Astrocyte of the spinal cord (primary cell): ENCODE results near the gene OR1D5.

Experiments used
- DNase-seq: peaks from one replicate; pipeline ENCODE4 v3.0.0; 2011; ENCODE audit warnings: low read depth, low spot score
- H3K4me3 ChIP-seq: 2 replicates; pipeline ENCODE4 v1.5.1; 2011; ENCODE audit warnings: low read depth, mild to moderate bottlenecking, low read length, moderate library complexity
- in situ Hi-C: cut with HindIII; loops from 2 replicates; pipeline ENCODE4 v1.10.0; 2017; ENCODE audit warnings: low sequenced_read_pairs
- TF ChIP-seq, protein P1 (sequence below): IDR thresholded peaks from 2 replicates; pipeline ENCODE4 v1.5.1; 2012; ENCODE audit warnings: low read depth, mild to moderate bottlenecking, low read length, inconsistent platforms

Gene OR1D5

GRCh38 chr17:3030096-3030495 is 33.3 kb downstream of the OR1D5 start:
- TF ChIP-seq, protein P1, sequence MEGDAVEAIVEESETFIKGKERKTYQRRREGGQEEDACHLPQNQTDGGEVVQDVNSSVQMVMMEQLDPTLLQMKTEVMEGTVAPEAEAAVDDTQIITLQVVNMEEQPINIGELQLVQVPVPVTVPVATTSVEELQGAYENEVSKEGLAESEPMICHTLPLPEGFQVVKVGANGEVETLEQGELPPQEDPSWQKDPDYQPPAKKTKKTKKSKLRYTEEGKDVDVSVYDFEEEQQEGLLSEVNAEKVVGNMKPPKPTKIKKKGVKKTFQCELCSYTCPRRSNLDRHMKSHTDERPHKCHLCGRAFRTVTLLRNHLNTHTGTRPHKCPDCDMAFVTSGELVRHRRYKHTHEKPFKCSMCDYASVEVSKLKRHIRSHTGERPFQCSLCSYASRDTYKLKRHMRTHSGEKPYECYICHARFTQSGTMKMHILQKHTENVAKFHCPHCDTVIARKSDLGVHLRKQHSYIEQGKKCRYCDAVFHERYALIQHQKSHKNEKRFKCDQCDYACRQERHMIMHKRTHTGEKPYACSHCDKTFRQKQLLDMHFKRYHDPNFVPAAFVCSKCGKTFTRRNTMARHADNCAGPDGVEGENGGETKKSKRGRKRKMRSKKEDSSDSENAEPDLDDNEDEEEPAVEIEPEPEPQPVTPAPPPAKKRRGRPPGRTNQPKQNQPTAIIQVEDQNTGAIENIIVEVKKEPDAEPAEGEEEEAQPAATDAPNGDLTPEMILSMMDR = no peak
- DNase-seq = peak; percentile 83
- in situ Hi-C loops = no loop called here
- H3K4me3 ChIP-seq = no peak overlapping the region

DNA sequence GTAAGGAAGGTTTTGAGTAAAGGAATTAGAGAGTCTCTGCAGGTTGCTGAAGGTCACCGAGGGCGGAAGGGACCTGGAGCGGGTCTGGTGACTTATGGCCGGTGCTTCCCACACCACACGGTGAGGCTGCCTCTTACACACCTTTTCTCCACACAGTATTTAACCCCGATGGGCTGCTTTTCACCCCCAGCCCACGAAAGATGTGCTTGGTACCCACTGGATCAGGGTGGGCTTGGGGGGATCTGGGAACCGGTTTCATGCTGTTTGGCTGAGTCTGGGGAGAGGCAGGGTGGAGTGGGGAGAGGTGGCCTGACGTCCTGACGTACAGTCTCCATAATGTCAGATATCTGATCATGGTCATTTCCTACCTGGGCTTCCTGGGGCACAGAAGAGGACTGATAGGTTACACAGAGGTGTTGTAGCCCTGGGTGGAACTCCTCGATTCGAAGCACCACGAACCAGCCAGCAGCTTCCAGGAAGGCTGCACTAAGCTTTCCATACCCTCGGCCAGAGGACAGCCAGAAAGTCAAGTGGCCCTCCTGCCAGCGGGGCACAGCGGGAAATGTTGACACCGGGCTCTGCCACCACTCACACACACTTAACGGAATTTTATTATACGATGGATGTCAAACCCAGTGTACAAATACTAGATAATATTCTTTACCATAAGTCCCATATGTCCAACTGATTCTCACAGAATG is 34.0 kb downstream of the OR1D5 start:
- in situ Hi-C loops = no loop called here
- TF ChIP-seq, protein P1 = no peak
- no peak for DNase-seq
- H3K4me3 ChIP-seq = no peak overlapping the region

GRCh38 chr17:3027786-3028532 is 35.4 kb downstream of the OR1D5 start:
- TF ChIP-seq, protein P1 = no peak
- DNase-seq = no peak
- in situ Hi-C loops = no loop called here

GRCh38 chr17:3026856-3027751 is 36.3 kb downstream of the OR1D5 start:
- DNase-seq = no peak
- in situ Hi-C loops = no loop called here
- no peak overlapping the region for H3K4me3 ChIP-seq
- TF ChIP-seq, protein P1 = no peak

More at GRCh38 chr17:3027786-3028532, 35.4 kb downstream of the OR1D5 start:
- H3K4me3 ChIP-seq = no peak overlapping the region

DNA sequence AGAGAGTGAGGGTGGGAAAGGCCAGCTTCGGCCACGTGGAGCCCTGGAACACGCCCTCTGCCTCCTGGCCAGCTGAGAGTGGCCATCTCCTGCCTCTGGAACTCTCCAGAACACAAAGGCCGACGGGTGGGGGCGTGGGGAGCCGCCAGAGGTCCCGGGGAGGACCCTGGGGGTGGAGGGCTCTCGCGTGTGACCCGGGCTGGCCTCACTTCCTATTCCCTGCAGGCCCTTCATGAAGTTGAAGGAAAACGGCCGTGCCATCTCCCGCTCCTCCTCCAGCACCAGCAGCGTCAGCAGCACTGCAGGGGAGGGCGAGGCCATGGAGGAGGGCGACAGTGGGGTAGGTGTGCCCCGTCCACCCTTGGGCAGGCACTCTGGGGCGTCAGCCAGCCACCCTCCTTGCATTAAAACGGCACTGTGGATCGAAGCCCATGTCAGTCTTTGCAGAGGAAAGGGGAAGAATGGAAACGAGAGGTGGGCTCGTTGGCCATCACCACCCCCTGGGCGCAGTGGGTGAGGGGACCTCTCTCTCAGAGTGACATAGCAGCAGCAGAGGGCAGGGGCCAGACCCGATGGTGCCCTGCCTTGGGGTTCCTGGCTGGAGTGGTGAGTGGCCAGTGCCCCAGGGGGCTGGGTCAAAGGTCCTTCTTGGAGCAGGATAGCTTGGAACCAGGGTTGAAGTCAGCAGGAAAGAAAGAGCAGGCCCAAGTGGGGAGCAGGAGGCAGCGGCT is 37.1 kb downstream of the OR1D5 start:
- no peak overlapping the region for H3K4me3 ChIP-seq
- in situ Hi-C loops = no loop called here
- TF ChIP-seq, protein P1 = no peak
- no peak for DNase-seq
